NK-92 treated with Interleukin-12 subunit alpha and Interleukin-12 subunit beta, amount 100 ng/mL, for 24 hours (cell line): Measurements from ENCODE around the gene RBM48.
"Not testable (repeated sequence)": the region's sequence is repeated elsewhere in the genome, so short reads cannot be mapped to it uniquely, and the experiment has no call there.

Source experiments
- DNase-seq: peaks from one replicate; lab custom pipeline; 2025; lab: John Stamatoyannopoulos, UW

The RBM48 gene

GRCh38 chr7:92528188-92528957, at the start of gene RBM48, which contains the start of gene PEX1:
RBM48 (plus strand) TSS chr7:92528795; CDS start chr7:92528814, 19 bp downstream.
PEX1 (minus strand) TSS chr7:92528520; CDS start chr7:92528435, 85 bp downstream.
- DNase-seq: peak; percentile 97

DNA sequence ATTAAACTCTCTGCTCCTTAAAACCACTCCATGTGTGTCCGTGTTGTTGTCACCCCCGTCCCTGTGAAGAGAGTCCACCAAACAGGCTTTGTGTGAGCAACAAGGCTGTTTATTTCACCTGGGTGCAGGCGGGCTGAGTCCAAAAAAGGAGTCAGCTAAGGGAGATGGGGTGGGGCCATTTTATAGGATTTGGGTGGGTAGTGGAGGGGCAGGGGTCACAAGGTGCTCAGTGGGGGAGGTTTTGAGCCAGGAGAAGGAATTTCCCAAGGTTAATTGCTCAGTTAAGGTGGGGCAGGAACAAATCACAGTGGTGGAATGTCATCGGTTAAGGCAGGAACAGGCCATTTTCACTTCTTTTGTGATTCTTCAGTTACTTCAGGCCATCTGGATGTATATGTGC, 49.4 kb upstream of the RBM48 start:
- not testable (repeated sequence) for DNase-seq

- DNase-seq: not testable (repeated sequence)
These were observed 45.0 kb upstream of the RBM48 start for GRCh38 chr7:92483624-92484023.

- DNase-seq: not testable (repeated sequence)
These were observed 44.4 kb upstream of the RBM48 start for GRCh38 chr7:92484226-92484625.

- no peak for DNase-seq
These were observed 43.2 kb upstream of the RBM48 start for GRCh38 chr7:92485267-92485892.

DNA sequence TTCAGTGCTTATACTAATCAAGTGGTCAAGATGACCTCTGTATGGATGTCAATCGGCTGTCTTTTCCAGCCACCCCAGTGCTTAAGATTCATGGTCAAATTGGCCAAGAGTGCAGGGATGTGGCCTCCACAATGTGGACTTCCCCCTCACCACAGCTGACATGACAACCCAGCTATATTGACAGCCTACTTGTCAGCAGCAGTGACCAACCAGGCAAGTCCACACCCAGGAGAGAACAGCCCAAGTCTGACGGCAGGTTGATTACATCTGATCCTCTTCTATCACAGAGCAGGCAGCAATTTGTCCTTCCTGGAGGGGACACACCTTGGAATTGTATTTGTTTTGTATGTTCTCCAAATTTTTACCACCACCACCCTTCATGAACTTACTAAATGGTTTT, 42.6 kb upstream of the RBM48 start:
- DNase-seq: no peak

- DNase-seq: no peak
These were observed 40.8 kb upstream of the RBM48 start for GRCh38 chr7:92487804-92488203.

GRCh38 chr7:92489634-92490033, 39.0 kb upstream of the RBM48 start:
- DNase-seq: no peak

- DNase-seq: no peak
These were observed 31.7 kb upstream of the RBM48 start for GRCh38 chr7:92496876-92497275.

GRCh38 chr7:92498557-92498956, 30.0 kb upstream of the RBM48 start:
- DNase-seq: no peak

GRCh38 chr7:92503767-92504166, 24.8 kb upstream of the RBM48 start:
- DNase-seq: no peak

- no peak for DNase-seq
These were observed 24.0 kb upstream of the RBM48 start for GRCh38 chr7:92504563-92504962.

- no peak for DNase-seq
These were observed 22.2 kb upstream of the RBM48 start for GRCh38 chr7:92506363-92506762.

- DNase-seq: no peak
These were observed 19.6 kb upstream of the RBM48 start for GRCh38 chr7:92508946-92509345.

DNA sequence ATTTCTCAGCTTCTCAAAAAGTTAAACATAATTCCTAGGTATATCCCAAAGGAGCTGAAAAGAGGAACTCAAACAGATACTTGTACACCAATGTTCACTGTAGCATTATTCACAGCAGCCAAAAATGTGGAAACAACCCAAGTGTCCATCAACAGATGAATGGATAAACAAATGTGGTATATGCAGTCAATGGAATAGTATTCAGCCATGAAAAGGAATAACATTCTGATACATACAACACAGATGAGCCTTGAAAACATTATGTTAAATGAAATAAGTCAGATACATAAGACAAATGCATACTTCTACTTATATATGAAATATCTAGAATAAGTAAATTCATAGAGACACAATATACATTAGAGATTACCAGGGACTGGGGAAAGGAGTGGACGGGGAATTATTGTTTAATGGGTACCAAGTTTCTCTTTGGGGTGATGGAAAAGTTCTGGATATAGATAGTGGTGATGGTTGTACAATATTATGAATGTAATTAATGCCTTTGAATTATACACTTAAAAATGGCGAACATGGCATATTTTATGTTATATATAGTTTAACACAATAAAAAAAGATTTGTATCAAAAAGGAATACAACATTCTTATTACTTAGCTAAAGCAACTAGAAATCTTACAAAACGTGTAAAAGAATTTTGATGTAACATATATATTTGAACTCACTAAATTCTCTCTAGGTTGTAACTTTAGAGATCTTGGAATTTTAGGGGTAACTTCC, 15.3 kb upstream of the RBM48 start:
- DNase-seq: no peak

GRCh38 chr7:92517631-92518030, 11.0 kb upstream of the RBM48 start:
- DNase-seq: no peak

GRCh38 chr7:92520024-92520423, 8.6 kb upstream of the RBM48 start:
- DNase-seq: no peak

DNA sequence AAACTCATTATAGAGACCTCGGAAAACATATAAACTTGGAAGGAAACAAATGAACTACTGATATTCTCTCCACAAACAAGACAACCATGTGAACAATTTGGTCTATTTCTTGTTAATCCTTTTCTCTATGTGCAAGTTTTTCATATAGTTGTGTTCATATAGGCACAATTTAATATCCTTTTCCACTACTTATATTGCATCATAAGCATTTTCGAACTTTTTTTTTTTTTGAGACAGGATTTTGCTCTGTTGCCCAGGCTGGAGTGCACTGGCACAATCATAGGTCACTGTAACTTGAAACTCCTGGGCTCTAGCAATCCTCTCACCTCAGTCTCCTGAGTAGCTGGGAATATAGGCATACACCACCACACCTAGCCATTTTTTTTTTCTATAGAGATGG, 5.5 kb upstream of the RBM48 start:
- DNase-seq: no peak

DNA sequence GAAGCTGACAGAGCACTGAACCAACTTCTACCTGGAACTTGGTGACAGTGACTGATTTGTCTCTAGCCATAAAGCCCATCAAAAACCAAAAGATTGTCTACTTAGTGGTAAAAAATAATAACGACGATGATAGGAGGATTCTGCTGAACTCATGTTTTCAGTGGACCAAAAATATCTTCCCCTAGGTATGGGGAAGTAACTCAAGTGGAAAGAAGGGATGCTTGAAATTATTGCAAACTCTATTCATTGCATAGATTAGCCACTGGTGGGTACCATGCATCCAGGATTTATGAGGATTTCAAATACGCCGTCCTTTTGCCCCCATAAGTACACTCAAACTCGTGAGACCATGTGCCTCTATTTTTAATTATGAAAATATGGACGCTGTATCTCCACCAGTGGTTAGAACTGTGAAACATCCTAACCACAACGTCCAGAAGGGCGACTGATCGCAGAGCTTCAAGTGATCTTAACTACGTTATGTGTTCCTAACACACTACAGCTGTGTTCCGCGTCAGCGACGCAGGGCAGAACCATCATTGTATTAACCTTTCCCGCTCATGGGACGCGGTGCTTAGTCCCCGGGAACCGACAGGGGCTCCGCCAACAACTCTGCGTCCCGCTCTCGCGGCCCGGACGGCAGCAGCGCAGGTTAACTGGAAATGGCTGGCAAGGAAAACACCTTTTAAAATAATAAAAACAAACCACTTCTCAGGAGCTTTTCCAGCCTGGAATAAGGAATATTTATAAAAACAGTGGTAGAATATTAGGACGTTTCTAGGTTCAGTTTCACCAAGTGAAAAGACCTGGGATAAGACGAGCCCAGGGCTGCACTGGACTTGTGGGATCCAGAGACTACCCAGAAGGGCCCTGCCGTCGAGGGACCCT, 1.1 kb upstream of the RBM48 start:
- DNase-seq: peak; percentile 44

- DNase-seq: no peak
These were observed 316 bp downstream of the RBM48 start for GRCh38 chr7:92528958-92529264.

- no peak for DNase-seq
These were observed 6.0 kb downstream of the RBM48 start for GRCh38 chr7:92534572-92534971.

DNA sequence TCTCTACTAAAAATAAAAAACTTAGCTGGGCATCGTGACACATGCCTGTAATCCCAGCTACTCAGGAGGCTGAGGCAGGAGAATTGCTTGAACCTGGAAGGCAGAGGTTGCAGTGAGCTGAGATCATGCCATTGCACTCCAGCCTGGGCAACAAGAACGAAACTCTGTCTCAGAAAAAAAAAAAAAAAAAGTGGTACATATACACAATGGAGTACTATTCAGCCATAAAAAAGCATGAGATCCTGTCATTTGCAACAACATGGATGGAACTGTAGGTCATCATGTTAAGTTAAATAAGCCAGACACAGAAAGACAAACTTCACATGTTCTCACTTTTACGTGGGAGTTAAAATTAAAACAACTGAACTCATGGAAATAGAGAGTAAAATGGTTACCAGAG, 14.9 kb downstream of the RBM48 start:
- not testable (repeated sequence) for DNase-seq
